SK-N-SH treated with all-trans-retinoic acid at 6 μM for 48 hours (cell line): ENCODE results near the gene SLC25A29.

Experiments used
- ATAC-seq: fragments of 200-7000 bp; cut with Tn5 transposase; 3 replicates; pipeline ENCODE4 v1.9.1; 2020; ENCODE audit warnings: mild to moderate bottlenecking, moderate library complexity
- ARNTL ChIP-seq: fragments of 450-650 bp; formaldehyde crosslinking; IDR thresholded peaks from 2 replicates; pipeline ENCODE4 v1.5.0; 2020; ENCODE audit warnings: low read depth, mild to moderate bottlenecking, moderate library complexity, borderline replicate concordance
- BACH2 ChIP-seq: fragments of 250-450 bp; sonication (Bioruptor Pico); IDR thresholded peaks from 2 replicates; pipeline ENCODE4 v1.9.0; 2021; ENCODE audit warnings: mild to moderate bottlenecking, borderline replicate concordance
- CREB5 ChIP-seq: fragments of 250-450 bp; sonication (Bioruptor Pico); IDR thresholded peaks from 2 replicates; pipeline ENCODE4 v1.5.1; 2020; ENCODE audit warnings: low read depth, mild to moderate bottlenecking, moderate library complexity
- CSDC2 ChIP-seq: fragments of 250-450 bp; sonication (Bioruptor Pico); IDR thresholded peaks from 2 replicates; pipeline ENCODE4 v1.5.0; 2020; ENCODE audit warnings: mild to moderate bottlenecking, moderate library complexity
- CSRNP3 ChIP-seq: fragments of 250-450 bp; sonication (Bioruptor Pico); IDR thresholded peaks from 2 replicates; pipeline ENCODE4 v1.5.1; 2021; ENCODE audit warnings: mild to moderate bottlenecking, moderate library complexity
- ESRRG ChIP-seq: fragments of 250-450 bp; sonication (Bioruptor Pico); IDR thresholded peaks from 2 replicates; pipeline ENCODE4 v1.6.1; 2021; ENCODE audit warnings: mild to moderate bottlenecking
- GLIS3 ChIP-seq: fragments of 250-450 bp; sonication (Bioruptor Pico); IDR thresholded peaks from 2 replicates; pipeline ENCODE4 v1.5.0; 2020; ENCODE audit warnings: mild to moderate bottlenecking, moderate library complexity
- ISL1 ChIP-seq: fragments of 250-450 bp; sonication (Bioruptor Pico); IDR thresholded peaks from 2 replicates; pipeline ENCODE4 v2.1.2; 2022; ENCODE audit warnings: mild to moderate bottlenecking, moderate library complexity
- OSR1 ChIP-seq: fragments of 250-450 bp; sonication (Bioruptor Pico); IDR thresholded peaks from 2 replicates; pipeline ENCODE4 v1.8.0; 2022; ENCODE audit warnings: moderate library complexity, mild to moderate bottlenecking, inconsistent platforms
- PATZ1 ChIP-seq: fragments of 250-450 bp; sonication (Bioruptor Pico); IDR thresholded peaks from 2 replicates; pipeline ENCODE4 v1.8.0; 2020; ENCODE audit warnings: mild to moderate bottlenecking, moderate library complexity, borderline replicate concordance
- POU6F1 ChIP-seq: fragments of 250-450 bp; sonication (Bioruptor Pico); IDR thresholded peaks from 2 replicates; pipeline ENCODE4 v1.8.0; 2021; ENCODE audit warnings: low read depth, mild to moderate bottlenecking, moderate library complexity, borderline replicate concordance
- PPARA ChIP-seq: fragments of 250-450 bp; sonication (Bioruptor Pico); IDR thresholded peaks from 2 replicates; pipeline ENCODE4 v1.5.0; 2020; ENCODE audit warnings: mild to moderate bottlenecking, borderline replicate concordance
- RARB ChIP-seq: fragments of 250-450 bp; sonication (Bioruptor Pico); IDR thresholded peaks from 2 replicates; pipeline ENCODE4 v1.8.0; 2021; ENCODE audit warnings: mild to moderate bottlenecking, moderate library complexity
- SNAI2 ChIP-seq: fragments of 250-450 bp; sonication (Bioruptor Pico); IDR thresholded peaks from 2 replicates; pipeline ENCODE4 v1.5.0; 2020; ENCODE audit warnings: mild to moderate bottlenecking, moderate library complexity
- TCF4 ChIP-seq: fragments of 250-450 bp; sonication (Bioruptor Pico); IDR thresholded peaks from 2 replicates; pipeline ENCODE4 v1.8.0; 2021; ENCODE audit warnings: mild to moderate bottlenecking, moderate library complexity, borderline replicate concordance
- TOX ChIP-seq: fragments of 250-450 bp; sonication (Bioruptor Pico); IDR thresholded peaks from 2 replicates; pipeline ENCODE4 v1.8.0; 2021; ENCODE audit warnings: mild to moderate bottlenecking, moderate library complexity, borderline replicate concordance
- TSHZ2 ChIP-seq: fragments of 250-450 bp; sonication (Bioruptor Pico); IDR thresholded peaks from 2 replicates; pipeline ENCODE4 v1.5.0; 2020; ENCODE audit warnings: mild to moderate bottlenecking, moderate library complexity
- ZC3H10 ChIP-seq: fragments of 250-450 bp; sonication (Bioruptor Pico); IDR thresholded peaks from 2 replicates; pipeline ENCODE4 v1.5.1; 2021; ENCODE audit warnings: mild to moderate bottlenecking, moderate library complexity
- ZFP3 ChIP-seq: fragments of 250-450 bp; sonication (Bioruptor Pico); IDR thresholded peaks from 2 replicates; pipeline ENCODE4 v1.5.0; 2020; ENCODE audit warnings: mild to moderate bottlenecking, moderate library complexity
- ZFP30 ChIP-seq: fragments of 450-650 bp; formaldehyde crosslinking; IDR thresholded peaks from 2 replicates; pipeline ENCODE4 v1.5.0; 2022; ENCODE audit warnings: mild to moderate bottlenecking, moderate library complexity
- ZNF565 ChIP-seq: fragments of 450-650 bp; formaldehyde crosslinking; conservative IDR thresholded peaks from 2 replicates; pipeline ENCODE4 v1.5.0; 2020; ENCODE audit warnings: low read depth, mild to moderate bottlenecking, moderate library complexity
- ZNF70 ChIP-seq: fragments of 450-650 bp; formaldehyde crosslinking; IDR thresholded peaks from 2 replicates; pipeline ENCODE4 v1.5.0; 2020; ENCODE audit warnings: mild to moderate bottlenecking, moderate library complexity
- ZNF8 ChIP-seq: fragments of 450-650 bp; formaldehyde crosslinking; IDR thresholded peaks from 2 replicates; pipeline ENCODE4 v1.5.0; 2020; ENCODE audit warnings: mild to moderate bottlenecking, moderate library complexity

The SLC25A29 gene

GRCh38 chr14:100303925-100304324 is 2.3 kb downstream of the SLC25A29 start:
- no peak for TF ChIP-seq BACH2 (CRISPR knock-in tag)
- no peak for TF ChIP-seq ZC3H10 (CRISPR knock-in tag)
- TF ChIP-seq SNAI2 (CRISPR knock-in tag), result no peak
- TF ChIP-seq ZFP3 (CRISPR knock-in tag), result no peak
- no peak for TF ChIP-seq CSDC2 (CRISPR knock-in tag)
- no peak for TF ChIP-seq TOX (CRISPR knock-in tag)
- no peak for ATAC-seq

GRCh38 chr14:100303179-100303578 is 3.1 kb downstream of the SLC25A29 start:
- ATAC-seq, result no peak
- TF ChIP-seq POU6F1 (CRISPR knock-in tag) (no peak), CSDC2 (CRISPR knock-in tag) (no peak), ARNTL (CRISPR knock-in tag) (no peak), ZNF70 (no peak), ESRRG (CRISPR knock-in tag) (no peak), ZNF8 (CRISPR knock-in tag) (no peak), SNAI2 (CRISPR knock-in tag) (no peak), ZC3H10 (CRISPR knock-in tag) (no peak), ZFP3 (CRISPR knock-in tag) (no peak), OSR1 (no peak), BACH2 (CRISPR knock-in tag) (no peak), ISL1 (CRISPR knock-in tag) (no peak), TCF4 (no peak), TOX (CRISPR knock-in tag) (no peak)
- TF ChIP-seq, all 23 proteins: peak for 0

GRCh38 chr14:100302616-100303015 is 3.6 kb downstream of the SLC25A29 start:
- TF ChIP-seq ZNF8 (CRISPR knock-in tag) (no peak), ZNF565 (CRISPR knock-in tag) (no peak), TSHZ2 (CRISPR knock-in tag) (no peak), CSRNP3 (CRISPR knock-in tag) (no peak), SNAI2 (CRISPR knock-in tag) (no peak), TOX (CRISPR knock-in tag) (no peak), RARB (CRISPR knock-in tag) (no peak), PPARA (CRISPR knock-in tag) (no peak), POU6F1 (CRISPR knock-in tag) (no peak), CREB5 (CRISPR knock-in tag) (no peak), TCF4 (no peak), ZFP3 (CRISPR knock-in tag) (no peak), ZC3H10 (CRISPR knock-in tag) (no peak), PATZ1 (CRISPR knock-in tag) (no peak), GLIS3 (no peak), ZFP30 (no peak), CSDC2 (CRISPR knock-in tag) (no peak)
- no peak for ATAC-seq
